H1 (cell line): ENCODE data around the gene RRBP1. TPM values are rescaled to one million over a fixed set of nuclear protein-coding genes. Genes with fewer than 3 reads are reported as not detected.

ENCODE experiments used
- CTCF ChIA-PET: fragments of 300-600 bp; sonication (Branson Sonifier 250); formaldehyde crosslinking; loops from one replicate; lab custom pipeline; 2021; ENCODE audit not compliant: partially characterized antibody; lab: Charles Lee
- POLR2A ChIA-PET: fragments of 300-600 bp; sonication (Branson Sonifier 250); formaldehyde crosslinking; loops from one replicate; lab custom pipeline; 2021; ENCODE audit warnings: inconsistent platforms; ENCODE audit not compliant: partially characterized antibody; lab: Charles Lee
- DNase-seq, 2 experiments: peaks; one replicate each; pipeline versions ENCODE4 v3.0.0 to v3.0.0-alpha.2; 2010 to 2022; ENCODE audit warnings: low spot score in 2 of 2, low read depth in 1 of 2, mixed read lengths in 1 of 2
- FAIRE-seq: peaks from 2 replicates; lab custom pipeline; 2011; peaks lifted over from hg19 to GRCh38; lab: Jason Lieb, UNC
- H2AFZ ChIP-seq: 2 replicates; pipeline ENCODE4 v1.8.1; 2012; ENCODE audit warnings: low read length, inconsistent platforms
- H2AK5ac ChIP-seq: 2 replicates; pipeline ENCODE4 v1.6.1; 2013; ENCODE audit warnings: low read depth, low read length
- H2BK120ac ChIP-seq: replicated peaks from 2 replicates; pipeline ENCODE3; 2013; ENCODE audit warnings: low read depth, low read length, inconsistent platforms
- H2BK12ac ChIP-seq: 2 replicates; pipeline ENCODE4 v1.6.1; 2013; ENCODE audit warnings: low read depth, low read length
- H2BK15ac ChIP-seq: 2 replicates; pipeline ENCODE4 v1.6.1; 2013; ENCODE audit warnings: low read length
- H2BK20ac ChIP-seq: 2 replicates; pipeline ENCODE4 v1.6.1; 2013; ENCODE audit warnings: low read length
- H2BK5ac ChIP-seq: 2 replicates; pipeline ENCODE4 v1.6.1; 2013; ENCODE audit warnings: low read depth, low read length
- H3K14ac ChIP-seq: 2 replicates; pipeline ENCODE4 v1.6.1; 2013; ENCODE audit warnings: inconsistent platforms; ENCODE audit not compliant: insufficient read length
- H3K18ac ChIP-seq: 2 replicates; pipeline ENCODE4 v1.6.1; 2013; ENCODE audit warnings: low read length; ENCODE audit errors: extremely low read depth
- H3K23ac ChIP-seq: 2 replicates; pipeline ENCODE4 v1.6.1; 2013; ENCODE audit warnings: inconsistent platforms; ENCODE audit not compliant: insufficient read length
- H3K23me2 ChIP-seq: 2 replicates; pipeline ENCODE4 v1.6.1; 2013; ENCODE audit warnings: low read depth, low read length
- H3K27ac ChIP-seq: 2 replicates; pipeline ENCODE4 v1.6.1; 2011; ENCODE audit warnings: low read depth, low read length, inconsistent platforms
- H3K27me3 ChIP-seq, 4 experiments: replicated peaks in 1 of 4; 1 replicate in 1 of 4; 2 replicates in 3 of 4; pipeline versions ENCODE4 v1.6.1 to v1.8.1; 2011 to 2013; ENCODE audit warnings: low read length in 3 of 4, mild to moderate bottlenecking in 3 of 4, inconsistent platforms in 2 of 4, mixed read lengths in 2 of 4, moderate library complexity in 1 of 4; ENCODE audit not compliant: control insufficient read depth in 3 of 4, insufficient read depth in 3 of 4; ENCODE audit errors: extremely low read depth in 1 of 4
- H3K36me3 ChIP-seq, 4 experiments: 2 replicates each; pipeline versions ENCODE4 v1.6.1 to v1.8.1; 2011 to 2013; ENCODE audit warnings: mild to moderate bottlenecking in 4 of 4, low read length in 3 of 4, moderate library complexity in 2 of 4, control low read depth in 1 of 4, inconsistent platforms in 1 of 4; ENCODE audit not compliant: insufficient read depth in 4 of 4, control insufficient read depth in 2 of 4
- H3K4ac ChIP-seq: replicated peaks from 2 replicates; pipeline ENCODE3; 2013; ENCODE audit warnings: low read length, low read depth, mixed read lengths, inconsistent platforms; ENCODE audit not compliant: insufficient read length
- H3K4me1 ChIP-seq, 4 experiments: replicated peaks in 1 of 4; 1 replicate in 1 of 4; 2 replicates in 3 of 4; pipeline versions ENCODE4 v1.6.1 to v1.8.1; 2011 to 2013; ENCODE audit warnings: low read length in 3 of 4, inconsistent platforms in 2 of 4, mixed read lengths in 1 of 4; ENCODE audit not compliant: insufficient read depth in 4 of 4, control insufficient read depth in 3 of 4
- H3K4me2 ChIP-seq, 2 experiments: 2 replicates each; pipeline versions ENCODE4 v1.6.1 to v1.8.1; 2011 to 2013; ENCODE audit warnings: low read depth in 2 of 2, low read length in 2 of 2, control low read depth in 1 of 2, inconsistent platforms in 1 of 2, mild to moderate bottlenecking in 1 of 2; ENCODE audit not compliant: insufficient read depth in 1 of 2
- H3K4me3 ChIP-seq, 4 experiments: fragments of 200-600, 300-600 bp in 1 of 4; sonication (generic), shearing (Covaris generic), sonication (Bioruptor Twin) in 1 of 4; 2 replicates each; pipeline versions ENCODE4 v1.5.1 to v1.8.1; 2011 to 2016; ENCODE audit warnings: low read length in 4 of 4, low read depth in 3 of 4, control low read depth in 2 of 4, inconsistent platforms in 2 of 4, mild to moderate bottlenecking in 2 of 4, mixed read lengths in 1 of 4, moderate library complexity in 1 of 4; ENCODE audit not compliant: insufficient read depth in 2 of 4; ENCODE audit errors: extremely low read depth in 1 of 4
- H3K56ac ChIP-seq: replicated peaks from 2 replicates; pipeline ENCODE3; 2013; ENCODE audit warnings: low read depth, mild to moderate bottlenecking, mixed read lengths, low read length, inconsistent platforms; ENCODE audit not compliant: insufficient read length
- H3K79me1 ChIP-seq: 2 replicates; pipeline ENCODE4 v1.6.1; 2013; ENCODE audit warnings: low read depth, low read length, control low read depth
- H3K79me2 ChIP-seq, 2 experiments: 2 replicates each; pipeline versions ENCODE4 v1.6.1 to v1.8.1; 2012 to 2013; ENCODE audit warnings: low read length in 2 of 2, mild to moderate bottlenecking in 2 of 2, inconsistent platforms in 1 of 2; ENCODE audit not compliant: insufficient read depth in 2 of 2, control insufficient read depth in 1 of 2
- H3K9ac ChIP-seq, 4 experiments: replicated peaks in 1 of 4; 1 replicate in 1 of 4; 2 replicates in 3 of 4; pipeline versions ENCODE4 v1.6.1 to v1.8.1; 2011 to 2013; ENCODE audit warnings: low read depth in 3 of 4, low read length in 3 of 4, control low read depth in 2 of 4, mild to moderate bottlenecking in 2 of 4, moderate library complexity in 2 of 4, inconsistent platforms in 1 of 4; ENCODE audit errors: extremely low read depth in 1 of 4
- H3K9me3 ChIP-seq, 2 experiments: 2 replicates each; pipeline versions ENCODE4 v1.6.1 to v1.8.1; 2012 to 2013; ENCODE audit warnings: mild to moderate bottlenecking in 2 of 2, moderate library complexity in 2 of 2, control low read depth in 1 of 2, inconsistent platforms in 1 of 2, low read depth in 1 of 2, low read length in 1 of 2, mixed read lengths in 1 of 2; ENCODE audit not compliant: insufficient read depth in 2 of 2
- H4K20me1 ChIP-seq, 2 experiments: replicated peaks in 1 of 2; 2 replicates each; pipeline versions ENCODE3 to v1.8.1; 2011 to 2013; ENCODE audit warnings: inconsistent platforms in 2 of 2, low read length in 2 of 2, mild to moderate bottlenecking in 1 of 2; ENCODE audit not compliant: insufficient read depth in 2 of 2, control insufficient read depth in 1 of 2
- H4K5ac ChIP-seq: 2 replicates; pipeline ENCODE4 v1.6.1; 2013; ENCODE audit warnings: low read length, low read depth, mixed read lengths, inconsistent platforms; ENCODE audit not compliant: insufficient read length
- H4K8ac ChIP-seq: 2 replicates; pipeline ENCODE4 v1.8.0; 2013; ENCODE audit warnings: mild to moderate bottlenecking, moderate library complexity, low read length, inconsistent platforms; ENCODE audit not compliant: insufficient read depth; ENCODE audit errors: extremely low read depth
- H4K91ac ChIP-seq: replicated peaks from 2 replicates; pipeline ENCODE3; 2013; ENCODE audit warnings: low read length, mixed read lengths, inconsistent platforms; ENCODE audit not compliant: insufficient read length
- BCL11A ChIP-seq, 2 experiments: IDR thresholded peaks; one replicate each; pipeline ENCODE4 v1.6.1; 2011; ENCODE audit warnings: low read depth in 2 of 2, low read length in 2 of 2, mild to moderate bottlenecking in 2 of 2
- CEBPB ChIP-seq: IDR thresholded peaks from 2 replicates; pipeline ENCODE4 v1.6.1; 2012; ENCODE audit warnings: low read depth, low read length
- CREB1 ChIP-seq: IDR thresholded peaks from 2 replicates; pipeline ENCODE4 v1.6.1; 2012; ENCODE audit warnings: inconsistent platforms
- EZH2 ChIP-seq: fragments of 200-600 bp; sonication (generic); IDR thresholded peaks from 2 replicates; pipeline ENCODE4 v1.7.1; 2012; ENCODE audit warnings: low read depth, mild to moderate bottlenecking, moderate library complexity, low read length, inconsistent platforms; ENCODE audit not compliant: severe bottlenecking
- GABPA ChIP-seq: IDR thresholded peaks from 2 replicates; pipeline ENCODE4 v1.6.1; 2011; ENCODE audit warnings: mild to moderate bottlenecking, low read length, moderate library complexity, borderline replicate concordance; ENCODE audit not compliant: insufficient read depth
- HDAC6 ChIP-seq: IDR thresholded peaks from one replicate; pipeline ENCODE4 v1.7.1; 2012; ENCODE audit warnings: low read depth, mild to moderate bottlenecking, inconsistent platforms, low read length, moderate library complexity
- NANOG ChIP-seq: IDR thresholded peaks from 2 replicates; pipeline ENCODE4 v1.6.1; 2011; ENCODE audit warnings: low read length, low read depth, mild to moderate bottlenecking, inconsistent platforms; ENCODE audit not compliant: insufficient read depth, poor library complexity, severe bottlenecking
- RFX5 ChIP-seq: IDR thresholded peaks from 2 replicates; pipeline ENCODE4 v1.6.1; 2011; ENCODE audit warnings: low read depth, low read length, improper control_type of control experiment, borderline replicate concordance
- SAP30 ChIP-seq: fragments of 300-600 bp; sonication (generic); IDR thresholded peaks from 2 replicates; pipeline ENCODE4 v1.7.1; 2012; ENCODE audit warnings: low read length, moderate library complexity, mild to moderate bottlenecking, inconsistent platforms; ENCODE audit not compliant: insufficient read depth, insufficient replicate concordance
- SP2 ChIP-seq: IDR thresholded peaks from 2 replicates; pipeline ENCODE4 v1.6.1; 2012; ENCODE audit warnings: mild to moderate bottlenecking, low read length, inconsistent platforms
- TAF7 ChIP-seq: optimal IDR thresholded peaks from 2 replicates; pipeline ENCODE3; 2011; ENCODE audit warnings: low read depth, mild to moderate bottlenecking, inconsistent platforms, low read length, moderate library complexity, borderline replicate concordance
- TBP ChIP-seq: IDR thresholded peaks from 2 replicates; pipeline ENCODE4 v1.6.1; 2011; ENCODE audit warnings: low read depth, low read length, improper control_type of control experiment
- YY1 ChIP-seq: IDR thresholded peaks from 2 replicates; pipeline ENCODE4 v1.6.1; 2011; ENCODE audit warnings: low read depth, mild to moderate bottlenecking, low read length
- WGBS, 2 experiments: shearing (Covaris generic) in 1 of 2; methylation state at CpG; one replicate each; pipeline versions ENCODE4 v1.1.6 to v1.1.7; 2013 to 2015; ENCODE audit warnings: low lambda C conversion rate in 2 of 2, mixed read lengths in 2 of 2, inconsistent platforms in 1 of 2, low coverage in 1 of 2, missing lambda C conversion rate in 1 of 2; ENCODE audit not compliant: insufficient replicate concordance in 2 of 2, insufficient coverage in 1 of 2, insufficient read length in 1 of 2; ENCODE audit errors: extremely low coverage in 1 of 2, missing lambda C conversion rate in 1 of 2; 5-methylcytosine and 5-hydroxymethylcytosine counted together
- polyA plus RNA-seq, 7 experiments: library from polyadenylated mRNA; depleted of rRNA in 3 of 7; stranded (reverse) in 5 of 7; unstranded in 2 of 7; fragments of >200 nt in 5 of 7; fragments of 200-250 nt in 2 of 7; gene quantifications; 1 replicate in 5 of 7; 2 replicates in 1 of 7; 4 replicates in 1 of 7; pipeline versions ENCODE4 v1.2.1 to v1.2.3, GENCODE V29; 2011 to 2013; ENCODE audit warnings: missing spikeins in 2 of 7, mixed read lengths in 2 of 7
- total RNA-seq: library from RNA; stranded (reverse); fragmentation: NEBNext Ultra II Directional; extraction: Animal tissue kit (Norgen Biotek cat#: 25700); gene quantifications from 2 replicates; pipeline ENCODE4 v1.2.1, GENCODE V29; 2021

RRBP1 gene
- total and polyA plus RNA-seq, 2 of the 8 experiments (the other 6 are each of a cell fraction or from before 2014, with no cell fraction given): 15.9 to 157 TPM

DNA sequence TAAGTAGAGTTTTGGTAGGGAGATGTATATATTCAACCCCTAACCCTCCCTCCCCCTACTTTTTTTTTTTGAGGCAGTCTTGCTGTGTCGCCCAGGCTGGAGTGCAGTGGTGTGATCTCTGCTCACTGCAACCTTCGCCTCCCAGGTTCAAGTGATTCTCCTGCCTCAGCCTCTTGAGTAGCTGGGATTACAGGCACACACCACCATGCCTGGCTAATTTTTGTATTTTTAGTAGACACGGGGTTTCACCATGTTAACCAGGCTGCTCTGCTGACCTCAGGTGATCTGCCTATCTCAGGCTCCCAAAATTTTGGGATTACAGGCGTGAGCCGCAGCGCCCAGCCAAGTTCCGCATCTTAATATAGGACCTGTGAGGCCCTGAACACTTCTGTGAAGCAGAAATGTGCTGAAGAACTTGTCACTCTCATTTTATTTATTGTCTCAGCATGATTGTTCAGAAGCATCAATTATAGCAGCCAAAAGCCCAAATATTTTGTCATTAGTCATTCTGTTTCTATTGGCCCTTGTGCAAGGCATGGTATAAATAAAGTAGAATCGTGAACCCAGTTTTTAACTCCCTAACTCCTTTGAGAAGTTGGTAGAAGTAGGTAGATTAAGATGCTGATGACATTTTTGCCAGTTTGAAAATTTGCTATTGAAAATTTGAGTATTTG, 92.7 kb downstream of the RRBP1 start:
- no peak overlapping the region for H3K14ac ChIP-seq
- H4K20me1 ChIP-seq: no peaks in the 10 kb centered on the region
- DNase-seq (no peak), FAIRE-seq (no peak)
- H2AK5ac ChIP-seq: no peak overlapping the region
- H3K9ac ChIP-seq: no peak overlapping the region
- no peak overlapping the region for H2BK5ac ChIP-seq
- H3K36me3 ChIP-seq: no peaks in the 10 kb centered on the region; a peak in 1 of 8 replicates
- H3K27me3 ChIP-seq: no peaks in the 10 kb centered on the region
- no peak overlapping the region for H3K27ac ChIP-seq
- CTCF ChIA-PET: interaction anchor here (0.5 to 1.7 kb wide), 7 partner anchors 13 to 85 kb away, joined by 3 to 6 read pairs (median 3); no protein-coding TSS in a partner anchor
- no peak overlapping the region for H2BK120ac ChIP-seq
- H2BK15ac ChIP-seq: no peak overlapping the region
- H2BK20ac ChIP-seq: no peak overlapping the region
- H3K18ac ChIP-seq: no peak overlapping the region
- H3K4me2 ChIP-seq: no peak overlapping the region
- no peaks in the 10 kb centered on the region for H3K23me2 ChIP-seq
- H3K4ac ChIP-seq: no peak overlapping the region
- peaks cover 0 to 5% (median under 1%) of the 10 kb centered on the region in 4 experiments; a peak in 2 of 7 replicates for H3K4me1 ChIP-seq
- no peak overlapping the region for H2AFZ ChIP-seq
- H4K8ac ChIP-seq: no peak overlapping the region
- peaks cover 3 to 89% of the 10 kb centered on the region in 2 experiments; a peak in 3 of 4 replicates for H3K79me2 ChIP-seq
- H3K23ac ChIP-seq: no peak overlapping the region
- no peak overlapping the region for H4K5ac ChIP-seq
- POLR2A ChIA-PET: interaction anchor here (1.6 to 3.2 kb wide), 2 partner anchors 13 to 19 kb away, joined by 7 to 18 read pairs; partner anchors contain the start of gene DSTN
- no peak overlapping the region for H3K4me3 ChIP-seq
- no peak overlapping the region for H4K91ac ChIP-seq
- no peaks in the 10 kb centered on the region for H3K9me3 ChIP-seq
- peaks cover 4% of the 10 kb centered on the region for H3K79me1 ChIP-seq
- no peak overlapping the region for H3K56ac ChIP-seq
- H2BK12ac ChIP-seq: no peak overlapping the region
- 94% methylated on average over 8 of the region's 8 CpGs; no CpG with 5 or more reads in 1 of the 2 experiments for WGBS, 2 experiments
- TF ChIP-seq RFX5 (no peak), TAF7 (no peak), CEBPB (no peak), BCL11A (IDR thresholded peaks at IDR 0.05; ENCODE audit: low read depth in 2 of 2, low read length in 2 of 2) (no peak), SAP30 (no peak), CREB1 (no peak), YY1 (no peak), GABPA (no peak), NANOG (no peak), EZH2 (no peak), TBP (no peak), SP2 (no peak), HDAC6 (no peak)
